Measurements from ENCODE around the gene CHST4. TPM values are rescaled to one million over a fixed set of nuclear protein-coding genes. Genes with fewer than 3 reads are reported as not detected.

The CHST4 gene
- total and polyA plus RNA-seq, 2 donors (not counting 3 experiments of a cell fraction or from before 2014, with no cell fraction given), result not detected

- CTCF ChIA-PET, result interaction anchor here (0.9 kb wide), 1 partner anchor 82 kb away, joined by 3 read pairs; no protein-coding TSS in a partner anchor
- POLR2A ChIA-PET, result no interaction called here
- Histone ChIP-seq H3K27ac (ENCODE audit: insufficient read depth, low read depth, low read length) (no peak overlapping the region), H3K9me3 (replicated peaks; ENCODE audit: control insufficient read depth, insufficient read depth, low read length) (no peaks in the 10 kb centered on the region), H3K36me3 (ENCODE audit: control insufficient read depth in 2 of 2, extremely low read depth in 1 of 2, insufficient read depth in 2 of 2, low read length in 2 of 2) (no peaks in the 10 kb centered on the region), H3K9me1 (replicated peaks; ENCODE audit: control insufficient read depth, extremely low read depth, insufficient read depth, low read length) (no peaks in the 10 kb centered on the region), H3K79me2 (ENCODE audit: control insufficient read depth, insufficient read depth, low read length) (no peaks in the 10 kb centered on the region), H4K20me1 (replicated peaks; ENCODE audit: control insufficient read depth, extremely low read depth, insufficient read depth, low read length) (no peaks in the 10 kb centered on the region), H3K4me2 (ENCODE audit: insufficient read depth, low read length) (no peak overlapping the region), H3K9ac (replicated peaks; ENCODE audit: extremely low read depth, insufficient read depth, low read length) (no peak overlapping the region), H3K4me1 (ENCODE audit: control insufficient read depth, extremely low read depth, insufficient read depth, low read length) (no peaks in the 10 kb centered on the region), H3K27me3 (ENCODE audit: control insufficient read depth in 2 of 2, insufficient read depth in 2 of 2, low read length in 2 of 2) (peaks cover 9 to 12% of the 10 kb centered on the region in 2 experiments), H2AFZ (ENCODE audit: low read depth, low read length) (no peak overlapping the region), H3K4me3 (replicated peaks in 1 of 3; ENCODE audit: insufficient read depth in 1 of 3, low read depth in 1 of 3, low read length in 3 of 3) (no peak overlapping the region)
- intact Hi-C loops (cut with micrococcal nuclease) (no loop called here), dilution Hi-C loops (cut with MboI; ENCODE audit: extremely low pct_ligation_motif_present, low sequenced_read_pairs) (no loop called here)
- DNase-seq (ENCODE audit: low read depth, low spot score), result no peak
- no peak for FAIRE-seq
- TF ChIP-seq GATA2 (IDR thresholded peaks at IDR 0.05; ENCODE audit: insufficient read depth, insufficient read length, low read depth, low read length) (no peak), MYC (IDR thresholded peaks at IDR 0.05; ENCODE audit: low read depth, low read length) (no peak), POLR2AphosphoS5 (IDR thresholded peaks at IDR 0.05; ENCODE audit: insufficient read depth, low read depth, low read length) (no peak), MAX (IDR thresholded peaks at IDR 0.05; ENCODE audit: insufficient read depth, insufficient read length) (no peak), POLR2A (IDR thresholded peaks at IDR 0.05; ENCODE audit: low read depth, low read length) (no peak), EZH2 (IDR thresholded peaks at IDR 0.05; ENCODE audit: borderline replicate concordance, low read depth, low read length, severe bottlenecking) (no peak), JUN (IDR thresholded peaks at IDR 0.05; ENCODE audit: borderline replicate concordance, insufficient read depth, insufficient read length, low read depth) (no peak), FOS (IDR thresholded peaks at IDR 0.05; ENCODE audit: borderline replicate concordance, insufficient read depth, low read length) (no peak), CTCF (IDR thresholded peaks at IDR 0.05; ENCODE audit: extremely low read depth in 1 of 2, insufficient read depth in 1 of 2, low read depth in 1 of 2, low read length in 2 of 2) (no peak)
- BruUV-seq (replicated peaks), result no TSS peak
Measured at GRCh38 chr16:71528863-71529262, 2.6 kb downstream of the CHST4 start.
